ENCODE results near the gene CLIP4.
A peak's percentile ranks its signal among the peaks of the same experiment; 100 is the strongest.
"Not testable (repeated sequence)": the region's sequence is repeated elsewhere in the genome, so short reads cannot be mapped to it uniquely, and the experiment has no call there.

Gene CLIP4

GRCh38 chr2:29114946-29115609 is at the start of gene CLIP4:
CLIP4 (plus strand) TSS chr2:29115415; CDS start chr2:29121389, 5,974 bp downstream.
- peak in 1 of 2 experiments; percentile 68 for DNase-seq

GRCh38 chr2:29066271-29066860 is 48.8 kb upstream of the CLIP4 start:
- DNase-seq = no peak

- DNase-seq = no peak
Observed at GRCh38 chr2:29066997-29067605, 48.1 kb upstream of the CLIP4 start.

- DNase-seq = no peak
Observed at GRCh38 chr2:29068513-29068912, 46.7 kb upstream of the CLIP4 start.

GRCh38 chr2:29070526-29070925 is 44.7 kb upstream of the CLIP4 start:
- DNase-seq = no peak

- DNase-seq = no peak
Observed at GRCh38 chr2:29071032-29071975, 43.9 kb upstream of the CLIP4 start.

- DNase-seq = no peak
Observed at GRCh38 chr2:29072251-29072650, 43.0 kb upstream of the CLIP4 start.

GRCh38 chr2:29072971-29073725 is 42.1 kb upstream of the CLIP4 start:
- no peak for DNase-seq

- DNase-seq = no peak
Observed at GRCh38 chr2:29073933-29074332, 41.3 kb upstream of the CLIP4 start.

GRCh38 chr2:29074411-29074810 is 40.8 kb upstream of the CLIP4 start, which contains the start of gene PCARE:
PCARE (minus strand) TSS chr2:29074523; CDS start chr2:29074261, 262 bp downstream.
- no peak for DNase-seq

GRCh38 chr2:29075894-29076705 is 39.1 kb upstream of the CLIP4 start:
- DNase-seq = no peak

GRCh38 chr2:29079887-29080286 is 35.3 kb upstream of the CLIP4 start:
- DNase-seq = no peak

- no peak for DNase-seq
Observed at GRCh38 chr2:29080886-29081743, 34.1 kb upstream of the CLIP4 start.

- DNase-seq = no peak
Observed at GRCh38 chr2:29082804-29083495, 32.3 kb upstream of the CLIP4 start.

- DNase-seq = no peak
Observed at GRCh38 chr2:29084554-29084953, 30.7 kb upstream of the CLIP4 start.

GRCh38 chr2:29090311-29090710 is 24.9 kb upstream of the CLIP4 start:
- not testable (repeated sequence) for DNase-seq

- no peak for DNase-seq
Observed at GRCh38 chr2:29096969-29097368, 18.2 kb upstream of the CLIP4 start.

- no peak for DNase-seq
Observed at GRCh38 chr2:29097569-29097968, 17.6 kb upstream of the CLIP4 start.

GRCh38 chr2:29100564-29100963 is 14.7 kb upstream of the CLIP4 start:
- DNase-seq = no peak

GRCh38 chr2:29104688-29105087 is 10.5 kb upstream of the CLIP4 start:
- DNase-seq = no peak
